Activated CD8-positive, alpha-beta memory T cell treated with anti-CD3 and anti-CD28 coated beads, Interleukin-2, amount 50 U/mL, for 48 hours (primary cell): Measurements from ENCODE around the gene PNMA6F.

Experiments used
- DNase-seq: peaks from one replicate; pipeline ENCODE4 v3.0.0-alpha.2; 2020

The PNMA6F gene

GRCh38 chrX:153321381-153322124 lies at the start of gene PNMA6F:
Gene PNMA6F, minus strand, starts transcription at chrX:153321767. Its CDS starts 1,093 bp downstream, at chrX:153320674.
- DNase-seq = no peak

GRCh38 chrX:153371256-153371655 lies 49.7 kb upstream of the PNMA6F start:
- no peak for DNase-seq

- no peak for DNase-seq
Measured at GRCh38 chrX:153370293-153371055, 48.9 kb upstream of the PNMA6F start.

- DNase-seq = no peak
Measured at GRCh38 chrX:153366878-153367538, 45.4 kb upstream of the PNMA6F start.

GRCh38 chrX:153366119-153366518 lies 44.6 kb upstream of the PNMA6F start:
- DNase-seq = no peak

- no peak for DNase-seq
Measured at GRCh38 chrX:153365670-153366069, 44.1 kb upstream of the PNMA6F start.

GRCh38 chrX:153361781-153362397 lies 40.3 kb upstream of the PNMA6F start:
- DNase-seq = no peak

- DNase-seq = no peak
Measured at GRCh38 chrX:153357877-153358276, 36.3 kb upstream of the PNMA6F start.

GRCh38 chrX:153353416-153353815 lies 31.8 kb upstream of the PNMA6F start:
- no peak for DNase-seq

GRCh38 chrX:153352858-153353257 lies 31.3 kb upstream of the PNMA6F start:
- no peak for DNase-seq

GRCh38 chrX:153351981-153352380 lies 30.4 kb upstream of the PNMA6F start:
- no peak for DNase-seq

- DNase-seq = no peak
Measured at GRCh38 chrX:153349952-153350351, 28.4 kb upstream of the PNMA6F start.

- no peak for DNase-seq
Measured at GRCh38 chrX:153348421-153348820, 26.9 kb upstream of the PNMA6F start.

GRCh38 chrX:153347530-153347929 lies 26.0 kb upstream of the PNMA6F start:
- no peak for DNase-seq

GRCh38 chrX:153343674-153344073 lies 22.1 kb upstream of the PNMA6F start:
- DNase-seq = no peak

GRCh38 chrX:153342762-153343558 lies 21.4 kb upstream of the PNMA6F start:
- DNase-seq = no peak

GRCh38 chrX:153340111-153340510 lies 18.5 kb upstream of the PNMA6F start:
- no peak for DNase-seq

- DNase-seq = no peak
Measured at GRCh38 chrX:153339662-153340061, 18.1 kb upstream of the PNMA6F start.

- DNase-seq = no peak
Measured at GRCh38 chrX:153338836-153339235, 17.3 kb upstream of the PNMA6F start.

- no peak for DNase-seq
Measured at GRCh38 chrX:153336988-153337387, 15.4 kb upstream of the PNMA6F start.

- no peak for DNase-seq
Measured at GRCh38 chrX:153336121-153336894, 14.7 kb upstream of the PNMA6F start.
